CD4-positive, alpha-beta memory T cell (primary cell): Measurements from ENCODE around the gene OTOP2. TPM values are rescaled to one million over a fixed set of nuclear protein-coding genes. Genes with fewer than 3 reads are reported as not detected.
A peak's percentile ranks its signal among the peaks of the same experiment; 100 is the strongest.

Experiments used
- CTCF ChIA-PET: fragments of 350-600 bp; sonication (Branson Sonifier 250); formaldehyde crosslinking; loops from one replicate; lab custom pipeline; 2021; ENCODE audit warnings: inconsistent platforms; ENCODE audit not compliant: partially characterized antibody; lab: Charles Lee
- POLR2A ChIA-PET: fragments of 350-600 bp; sonication (Branson Sonifier 250); formaldehyde crosslinking; loops from one replicate; lab custom pipeline; 2021; ENCODE audit not compliant: partially characterized antibody; lab: Charles Lee
- DNase-seq, 5 donors: peaks; one replicate each; pipeline versions ENCODE4 v3.0.0 to v3.0.0-alpha.2; 2020 to 2022; ENCODE audit warnings: mixed read lengths in 1 of 5
- H3K27ac ChIP-seq: one replicate; pipeline ENCODE4 v1.7.0; 2013; ENCODE audit warnings: low read depth, low read length
- H3K27me3 ChIP-seq: 2 replicates; pipeline ENCODE4 v1.7.0; 2013; ENCODE audit warnings: mild to moderate bottlenecking, low read length, moderate library complexity; ENCODE audit not compliant: insufficient read depth
- H3K36me3 ChIP-seq: 2 replicates; pipeline ENCODE4 v1.7.0; 2013; ENCODE audit warnings: mild to moderate bottlenecking, low read length, moderate library complexity; ENCODE audit not compliant: insufficient read depth
- H3K4me1 ChIP-seq: 2 replicates; pipeline ENCODE4 v1.7.0; 2013; ENCODE audit warnings: mild to moderate bottlenecking, low read length, moderate library complexity; ENCODE audit not compliant: insufficient read depth
- H3K4me3 ChIP-seq, 2 donors: one replicate each; pipeline ENCODE4 v1.7.0; 2013; ENCODE audit warnings: low read length in 2 of 2, mild to moderate bottlenecking in 1 of 2
- H3K9me3 ChIP-seq, 2 donors: one replicate each; pipeline ENCODE4 v1.7.0; 2013; ENCODE audit warnings: low read length in 2 of 2, control low read depth in 1 of 2; ENCODE audit not compliant: control insufficient read depth in 1 of 2
- H3K27ac Mint-ChIP-seq, 7 donors: one replicate each; pipeline ENCODE4 v1.8.0; 2020 to 2021; ENCODE audit warnings: mixed read lengths in 7 of 7, mild to moderate bottlenecking in 6 of 7, inconsistent platforms in 3 of 7, moderate library complexity in 3 of 7
- H3K27me3 Mint-ChIP-seq, 2 donors: one replicate each; pipeline ENCODE4 v1.8.0; 2020 to 2021; ENCODE audit warnings: mixed read lengths in 2 of 2
- H3K36me3 Mint-ChIP-seq, 2 donors: one replicate each; pipeline ENCODE4 v1.8.0; 2020 to 2021; ENCODE audit warnings: mixed read lengths in 2 of 2, inconsistent platforms in 1 of 2, mild to moderate bottlenecking in 1 of 2
- H3K4me1 Mint-ChIP-seq, 4 donors: one replicate each; pipeline ENCODE4 v1.8.0; 2020 to 2021; ENCODE audit warnings: mixed read lengths in 4 of 4, mild to moderate bottlenecking in 1 of 4
- H3K4me3 Mint-ChIP-seq, 8 donors: one replicate each; pipeline ENCODE4 v1.8.0; 2020 to 2021; ENCODE audit warnings: mixed read lengths in 8 of 8, mild to moderate bottlenecking in 7 of 8, moderate library complexity in 6 of 8, inconsistent platforms in 3 of 8
- H3K9me3 Mint-ChIP-seq, 8 donors: one replicate each; pipeline ENCODE4 v1.8.0; 2020 to 2021; ENCODE audit warnings: mixed read lengths in 8 of 8, mild to moderate bottlenecking in 5 of 8, inconsistent platforms in 3 of 8, moderate library complexity in 1 of 8
- intact Hi-C: fragments of 100-400 bp; cut with micrococcal nuclease; formaldehyde crosslinking; loops from one replicate; pipeline ENCODE4 v1.15.1; 2023
- polyA plus RNA-seq, 2 donors: library from polyadenylated mRNA; unstranded; fragments of 300-500 nt; fragmentation: Illumina TruSeq; gene quantifications; one replicate each; pipeline ENCODE4 v1.2.3, GENCODE V29; 2021
- total RNA-seq, 2 experiments: library from RNA; stranded (reverse); gene quantifications; one replicate each; pipeline ENCODE4 v1.2.3, GENCODE V29; 2021

OTOP2 gene
- total and polyA plus RNA-seq, 4 experiments from 2014 or later = not detected

GRCh38 chr17:74930535-74931036, 6.5 kb downstream of the OTOP2 start:
- POLR2A ChIA-PET = no interaction called here
- Histone ChIP-seq H3K27ac (no peak overlapping the region), H3K4me1 (no peaks in the 10 kb centered on the region), H3K9me3 (no peaks in the 10 kb centered on the region), H3K36me3 (no peaks in the 10 kb centered on the region), H3K27me3 (peaks cover 2% of the 10 kb centered on the region), H3K4me3 (no peak overlapping the region)
- no peak overlapping the region for H3K4me3 Mint-ChIP-seq
- H3K27me3 Mint-ChIP-seq = peaks cover 43 to 59% of the 10 kb centered on the region in 2 donors
- no peaks in the 10 kb centered on the region for H3K36me3 Mint-ChIP-seq
- H3K4me1 Mint-ChIP-seq = peaks cover 0 to under 1% (median 0%) of the 10 kb centered on the region in 4 donors
- no peaks in the 10 kb centered on the region for H3K9me3 Mint-ChIP-seq
- H3K27ac Mint-ChIP-seq = no peak overlapping the region
- CTCF ChIA-PET = no interaction called here
- DNase-seq = no peak
- intact Hi-C loops = no loop called here

- CTCF ChIA-PET = no interaction called here
- DNase-seq = no peak
- H3K4me3 Mint-ChIP-seq = no peak overlapping the region
- Histone ChIP-seq H3K4me1 (no peaks in the 10 kb centered on the region), H3K27me3 (peaks cover 17% of the 10 kb centered on the region), H3K36me3 (no peaks in the 10 kb centered on the region), H3K9me3 (no peaks in the 10 kb centered on the region), H3K27ac (no peak overlapping the region), H3K4me3 (no peak overlapping the region)
- no peaks in the 10 kb centered on the region for H3K9me3 Mint-ChIP-seq
- H3K36me3 Mint-ChIP-seq = no peaks in the 10 kb centered on the region
- peaks cover 41 to 59% of the 10 kb centered on the region in 2 donors for H3K27me3 Mint-ChIP-seq
- H3K27ac Mint-ChIP-seq = no peak overlapping the region
- POLR2A ChIA-PET = no interaction called here
- intact Hi-C loops = no loop called here
- H3K4me1 Mint-ChIP-seq = peaks cover 0 to 5% (median 2%) of the 10 kb centered on the region in 4 donors
These were observed 11.0 kb downstream of the OTOP2 start for GRCh38 chr17:74935048-74935447.

DNA sequence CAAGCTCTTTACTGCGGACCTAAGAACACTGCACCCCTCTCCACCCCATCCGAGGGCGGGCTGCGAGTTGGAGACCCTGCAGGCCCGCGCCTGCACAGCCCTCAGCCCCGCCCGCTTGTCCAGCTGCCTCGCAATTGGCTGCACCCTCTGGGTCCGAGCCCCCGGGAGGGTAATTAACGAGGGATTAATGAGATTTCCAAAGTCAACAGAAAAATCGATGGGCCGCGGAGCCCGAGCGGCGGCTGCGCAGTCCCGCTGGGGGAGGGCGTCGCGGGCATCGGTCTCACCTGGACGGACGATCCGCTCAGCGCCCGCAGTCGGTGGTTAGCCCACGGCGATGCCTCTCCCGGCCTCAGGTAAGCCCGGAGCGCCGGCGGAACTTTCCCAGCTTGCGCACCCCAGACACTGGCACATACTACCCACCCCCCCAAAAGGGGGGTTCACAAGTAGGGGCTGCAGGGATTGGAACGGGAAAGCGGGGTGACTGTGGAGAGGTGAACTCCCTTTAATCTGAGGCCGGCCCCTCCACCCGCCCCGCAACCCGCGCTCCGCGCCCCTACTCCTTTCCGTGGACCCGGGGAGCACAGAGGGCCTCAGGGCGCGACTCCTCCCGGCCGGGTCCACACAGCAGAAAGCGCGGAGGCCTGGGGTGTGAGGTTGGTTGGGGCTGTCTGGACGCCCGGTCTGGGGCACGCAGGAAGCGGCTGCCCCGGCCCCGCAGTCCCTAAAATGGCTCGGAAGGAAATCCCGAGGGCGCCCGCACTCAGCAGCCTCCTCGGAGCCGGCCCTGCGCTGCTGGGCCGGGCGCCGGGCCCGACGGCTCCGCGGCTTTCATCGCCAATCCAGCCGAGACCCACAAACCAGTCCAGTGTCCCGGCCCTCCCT, 11.8 kb downstream of the OTOP2 start, which contains the start of gene OTOP3:
TSS of gene OTOP3 (plus strand) at position 314 of the 885 bp plus-strand sequence. CDS start at position 338, 24 bp downstream.
- peaks cover 0 to 5% (median 2%) of the 10 kb centered on the region in 4 donors for H3K4me1 Mint-ChIP-seq
- POLR2A ChIA-PET = no interaction called here
- DNase-seq = no peak
- no peaks in the 10 kb centered on the region for H3K9me3 Mint-ChIP-seq
- H3K4me1 ChIP-seq = no peaks in the 10 kb centered on the region
- peak within 1 kb of the TSS in 1 of 8 donors; percentile 54 for H3K4me3 Mint-ChIP-seq
- H3K4me3 ChIP-seq = no peak within 1 kb of the TSS
- H3K36me3 Mint-ChIP-seq = no peaks in the 10 kb centered on the region
- no peaks in the 10 kb centered on the region for H3K36me3 ChIP-seq
- intact Hi-C loops = no loop called here
- H3K9me3 ChIP-seq = no peaks in the 10 kb centered on the region
- no peak within 1 kb of the TSS for H3K27ac ChIP-seq
- CTCF ChIA-PET = no interaction called here
- H3K27ac Mint-ChIP-seq = no peak within 1 kb of the TSS
- peaks cover 17% of the 10 kb centered on the region for H3K27me3 ChIP-seq
- peaks cover 43 to 54% of the 10 kb centered on the region in 2 donors for H3K27me3 Mint-ChIP-seq

GRCh38 chr17:74936470-74936799, 12.4 kb downstream of the OTOP2 start:
- no peak for DNase-seq
- H3K4me3 Mint-ChIP-seq = peak overlapping the region in 1 of 8 donors; percentile 54
- no peak overlapping the region for H3K27ac Mint-ChIP-seq
- no peaks in the 10 kb centered on the region for H3K9me3 Mint-ChIP-seq
- CTCF ChIA-PET = interaction anchor here (0.9 to 1.0 kb wide), 2 partner anchors 9 to 22 kb away, joined by 3 to 4 read pairs; no protein-coding TSS in a partner anchor
- Histone ChIP-seq H3K4me3 (no peak overlapping the region), H3K36me3 (no peaks in the 10 kb centered on the region), H3K27me3 (peaks cover 17% of the 10 kb centered on the region), H3K27ac (no peak overlapping the region), H3K4me1 (no peaks in the 10 kb centered on the region), H3K9me3 (no peaks in the 10 kb centered on the region)
- H3K27me3 Mint-ChIP-seq = peaks cover 40 to 48% of the 10 kb centered on the region in 2 donors
- POLR2A ChIA-PET = no interaction called here
- peaks cover 0 to 5% (median 2%) of the 10 kb centered on the region in 4 donors for H3K4me1 Mint-ChIP-seq
- no peaks in the 10 kb centered on the region for H3K36me3 Mint-ChIP-seq
- intact Hi-C loops = no loop called here

DNA sequence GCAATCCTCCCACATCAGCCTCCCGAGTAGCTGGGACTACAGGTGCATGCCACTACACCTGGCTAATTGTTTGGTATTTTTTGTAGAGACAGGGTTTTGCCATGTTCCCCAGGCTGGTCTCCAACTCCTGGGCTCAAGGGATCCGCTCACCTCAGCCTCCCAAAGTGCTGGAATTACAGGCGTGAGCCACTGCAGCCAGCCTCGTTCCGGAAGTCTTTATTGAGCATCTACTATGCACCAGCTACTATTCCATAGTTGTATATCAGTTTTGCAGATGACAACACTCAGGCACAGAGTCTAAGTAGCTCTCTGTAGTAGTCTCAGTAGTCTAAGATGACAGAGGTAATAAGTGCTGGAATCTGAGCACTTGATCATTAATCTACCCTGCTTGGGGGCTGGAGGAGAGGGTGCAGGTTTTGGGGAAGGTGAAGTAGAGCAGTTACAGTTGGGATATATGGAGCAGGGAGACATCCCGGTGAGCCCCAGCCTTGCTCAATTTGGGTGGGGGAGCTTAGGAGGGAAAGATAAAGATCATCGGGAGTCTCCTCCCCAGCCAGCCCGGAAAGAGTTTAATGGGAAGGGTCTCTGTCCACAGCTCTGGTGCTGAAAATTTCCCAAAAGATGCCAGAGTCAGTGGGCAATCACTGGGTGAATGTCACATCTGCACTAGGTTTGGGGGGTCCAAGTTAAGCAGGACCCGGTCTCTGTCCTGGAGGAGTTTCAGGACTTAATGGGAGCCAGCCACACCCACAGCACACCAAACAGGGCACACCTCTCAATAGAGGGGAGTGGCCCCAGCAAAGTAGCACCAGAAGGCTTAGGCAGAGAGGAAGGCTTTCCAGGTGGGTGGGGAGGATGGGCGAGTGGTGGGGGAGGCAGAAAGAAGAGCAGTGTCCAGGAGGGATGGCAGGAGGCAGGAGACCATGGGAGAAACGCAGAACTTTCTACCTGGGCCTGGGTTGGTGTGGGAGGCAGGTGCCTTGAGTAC, 13.3 kb downstream of the OTOP2 start:
- Mint-ChIP-seq H3K36me3 (no peaks in the 10 kb centered on the region), H3K27me3 (peaks cover 38 to 47% of the 10 kb centered on the region in 2 donors), H3K4me1 (peaks cover 0 to 5% (median 2%) of the 10 kb centered on the region in 4 donors), H3K27ac (peak overlapping the region in 1 of 7 donors; percentile 37), H3K4me3 (no peak overlapping the region), H3K9me3 (no peaks in the 10 kb centered on the region)
- ChIA-PET POLR2A (no interaction called here), CTCF (interaction anchor here (0.6 to 1.0 kb wide), 3 partner anchors 9 to 1810 kb away, joined by 3 to 4 read pairs (median 3); no protein-coding TSS in a partner anchor)
- Histone ChIP-seq H3K27ac (no peak overlapping the region), H3K4me3 (no peak overlapping the region), H3K9me3 (no peaks in the 10 kb centered on the region), H3K36me3 (no peaks in the 10 kb centered on the region), H3K4me1 (no peaks in the 10 kb centered on the region), H3K27me3 (peaks cover 17% of the 10 kb centered on the region)
- intact Hi-C loops = no loop called here
- no peak for DNase-seq

- Histone ChIP-seq H3K27me3 (peaks cover 17% of the 10 kb centered on the region), H3K4me3 (no peak overlapping the region), H3K9me3 (no peaks in the 10 kb centered on the region), H3K4me1 (no peaks in the 10 kb centered on the region), H3K36me3 (no peaks in the 10 kb centered on the region), H3K27ac (no peak overlapping the region)
- no peaks in the 10 kb centered on the region for H3K36me3 Mint-ChIP-seq
- H3K9me3 Mint-ChIP-seq = no peaks in the 10 kb centered on the region
- peaks cover 0 to 5% (median 2%) of the 10 kb centered on the region in 4 donors for H3K4me1 Mint-ChIP-seq
- H3K27ac Mint-ChIP-seq = no peak overlapping the region
- POLR2A ChIA-PET = no interaction called here
- CTCF ChIA-PET = no interaction called here
- no peak overlapping the region for H3K4me3 Mint-ChIP-seq
- intact Hi-C loops = no loop called here
- peaks cover 35 to 41% of the 10 kb centered on the region in 2 donors for H3K27me3 Mint-ChIP-seq
- DNase-seq = no peak
These were observed 14.3 kb downstream of the OTOP2 start for GRCh38 chr17:74938194-74938950.
